ENCODE measurements around the gene SPINT2.

DNA sequence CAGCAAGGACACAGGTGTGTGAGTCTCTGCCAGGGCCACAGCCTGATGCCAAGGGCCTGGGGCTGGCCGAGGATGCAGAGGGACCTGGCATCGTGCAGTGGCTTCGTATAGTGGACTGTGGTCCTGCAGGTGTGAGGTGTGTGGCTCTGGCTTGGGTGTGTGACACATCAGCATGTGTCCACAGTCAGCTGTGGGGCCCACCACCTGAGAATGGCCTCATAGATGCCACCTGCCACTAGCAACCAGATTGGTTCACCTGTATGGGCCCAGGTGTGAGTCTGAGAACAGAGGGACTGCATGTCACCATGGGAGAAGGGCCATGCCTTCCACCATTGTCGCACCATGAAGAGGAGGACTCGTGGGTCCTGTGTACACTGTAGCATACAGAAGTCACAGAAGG, 10.6 kb upstream of the SPINT2 start:
- TF ChIP-seq, protein P1, sequence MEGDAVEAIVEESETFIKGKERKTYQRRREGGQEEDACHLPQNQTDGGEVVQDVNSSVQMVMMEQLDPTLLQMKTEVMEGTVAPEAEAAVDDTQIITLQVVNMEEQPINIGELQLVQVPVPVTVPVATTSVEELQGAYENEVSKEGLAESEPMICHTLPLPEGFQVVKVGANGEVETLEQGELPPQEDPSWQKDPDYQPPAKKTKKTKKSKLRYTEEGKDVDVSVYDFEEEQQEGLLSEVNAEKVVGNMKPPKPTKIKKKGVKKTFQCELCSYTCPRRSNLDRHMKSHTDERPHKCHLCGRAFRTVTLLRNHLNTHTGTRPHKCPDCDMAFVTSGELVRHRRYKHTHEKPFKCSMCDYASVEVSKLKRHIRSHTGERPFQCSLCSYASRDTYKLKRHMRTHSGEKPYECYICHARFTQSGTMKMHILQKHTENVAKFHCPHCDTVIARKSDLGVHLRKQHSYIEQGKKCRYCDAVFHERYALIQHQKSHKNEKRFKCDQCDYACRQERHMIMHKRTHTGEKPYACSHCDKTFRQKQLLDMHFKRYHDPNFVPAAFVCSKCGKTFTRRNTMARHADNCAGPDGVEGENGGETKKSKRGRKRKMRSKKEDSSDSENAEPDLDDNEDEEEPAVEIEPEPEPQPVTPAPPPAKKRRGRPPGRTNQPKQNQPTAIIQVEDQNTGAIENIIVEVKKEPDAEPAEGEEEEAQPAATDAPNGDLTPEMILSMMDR (IDR thresholded peaks at IDR 0.05): no peak
- no peak for TF ChIP-seq EZH2 (IDR thresholded peaks at IDR 0.05)
